Glutamatergic neuron (in vitro differentiated cells): ENCODE data around the gene ZGPAT. TPM values are rescaled to one million over a fixed set of nuclear protein-coding genes. Genes with fewer than 3 reads are reported as not detected.

Experiments used
- DNase-seq: peaks from one replicate; pipeline ENCODE4 v3.0.0; 2022
- H3K27ac Mint-ChIP-seq: one replicate; pipeline ENCODE4 v1.8.0; 2020; ENCODE audit warnings: mild to moderate bottlenecking, mixed read lengths, inconsistent platforms; ENCODE audit not compliant: unreplicated experiment
- H3K27me3 Mint-ChIP-seq: one replicate; pipeline ENCODE4 v1.8.0; 2020; ENCODE audit warnings: mild to moderate bottlenecking, moderate library complexity, mixed read lengths, inconsistent platforms; ENCODE audit not compliant: unreplicated experiment
- H3K36me3 Mint-ChIP-seq: one replicate; pipeline ENCODE4 v1.8.0; 2020; ENCODE audit warnings: mild to moderate bottlenecking, mixed read lengths, inconsistent platforms; ENCODE audit not compliant: unreplicated experiment
- H3K4me1 Mint-ChIP-seq: one replicate; pipeline ENCODE4 v1.8.0; 2020; ENCODE audit warnings: mild to moderate bottlenecking, low read depth, mixed read lengths, inconsistent platforms; ENCODE audit not compliant: unreplicated experiment
- H3K4me3 Mint-ChIP-seq: one replicate; pipeline ENCODE4 v1.8.0; 2020; ENCODE audit warnings: mild to moderate bottlenecking, mixed read lengths, inconsistent platforms; ENCODE audit not compliant: unreplicated experiment
- H3K9me3 Mint-ChIP-seq: one replicate; pipeline ENCODE4 v1.8.0; 2020; ENCODE audit warnings: mild to moderate bottlenecking, moderate library complexity, mixed read lengths, inconsistent platforms; ENCODE audit not compliant: unreplicated experiment
- CTCF ChIP-seq: fragments of 200-600 bp; sonication (generic); IDR thresholded peaks from one replicate; pipeline ENCODE4 v1.5.0; 2021; ENCODE audit not compliant: partially characterized antibody, unreplicated experiment
- total RNA-seq: library from RNA; stranded (reverse); fragmentation: NEBNext Ultra II Directional; extraction: Animal tissue kit (Norgen Biotek cat#: 25700); gene quantifications from one replicate; pipeline ENCODE4 v1.2.1, GENCODE V29; 2021; ENCODE audit not compliant: unreplicated experiment

The ZGPAT gene
- total RNA-seq, 1 donor from 2014 or later = 41.5 TPM

GRCh38 chr20:63690003-63690897 lies 17.6 kb upstream of the ZGPAT start:
- no peak for TF ChIP-seq CTCF
- no peak for DNase-seq
- peaks cover 7% of the 10 kb centered on the region for H3K27me3 Mint-ChIP-seq
- no peaks in the 10 kb centered on the region for H3K36me3 Mint-ChIP-seq
- no peak overlapping the region for H3K27ac Mint-ChIP-seq
- H3K4me1 Mint-ChIP-seq = no peaks in the 10 kb centered on the region
- peaks cover 6% of the 10 kb centered on the region for H3K9me3 Mint-ChIP-seq
- H3K4me3 Mint-ChIP-seq = no peak overlapping the region

DNA sequence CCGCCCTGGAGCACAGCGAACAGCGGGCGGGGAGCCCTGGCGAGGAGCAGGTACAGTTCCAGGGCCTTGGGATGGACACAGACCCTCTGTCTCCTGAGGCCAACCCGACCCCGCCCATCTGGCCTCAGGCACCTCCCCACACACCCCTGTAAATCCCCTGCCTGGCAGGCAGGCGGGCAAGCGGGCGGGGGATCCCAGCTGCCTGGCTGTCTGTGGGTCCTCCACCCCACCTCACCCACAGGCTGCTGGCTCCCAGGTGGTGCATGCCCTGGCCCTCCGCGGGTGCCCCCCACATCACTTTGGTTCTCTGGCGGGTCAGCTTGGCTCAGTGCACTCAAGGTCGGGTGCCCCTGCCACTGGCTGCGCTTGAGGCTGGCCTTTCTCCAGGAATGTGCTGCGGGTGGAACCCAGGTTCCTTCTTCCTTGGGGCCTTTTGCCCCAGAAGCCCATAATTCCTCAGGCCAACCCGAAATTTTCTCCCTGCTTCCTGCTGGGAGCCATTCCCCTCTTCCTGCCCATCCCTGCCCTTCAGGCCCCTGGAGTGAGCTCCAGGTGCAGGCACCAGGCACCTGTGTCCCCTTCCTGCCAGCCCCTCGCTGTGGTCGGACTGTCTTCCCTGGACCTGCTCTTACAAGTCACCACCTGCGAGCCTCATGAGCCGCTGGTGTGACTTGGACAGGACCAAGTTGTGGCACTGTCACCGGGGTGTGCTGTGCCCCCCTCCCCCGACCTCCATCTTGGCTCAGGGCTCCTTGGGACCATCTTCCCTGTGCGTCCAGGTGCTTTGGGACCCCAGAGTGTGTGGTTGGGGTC lies 16.7 kb upstream of the ZGPAT start:
- TF ChIP-seq CTCF = no peak
- Mint-ChIP-seq H3K4me3 (no peak overlapping the region), H3K36me3 (no peaks in the 10 kb centered on the region), H3K27ac (no peak overlapping the region), H3K9me3 (peaks cover 3% of the 10 kb centered on the region), H3K27me3 (peaks cover 7% of the 10 kb centered on the region), H3K4me1 (no peaks in the 10 kb centered on the region)
- peak; percentile 26 for DNase-seq

- Mint-ChIP-seq H3K27ac (no peak overlapping the region), H3K4me3 (no peak overlapping the region), H3K4me1 (no peaks in the 10 kb centered on the region), H3K27me3 (peaks cover 7% of the 10 kb centered on the region), H3K9me3 (peaks cover 3% of the 10 kb centered on the region), H3K36me3 (no peaks in the 10 kb centered on the region)
- DNase-seq = peak; percentile 7
- no peak for TF ChIP-seq CTCF
Observed at GRCh38 chr20:63691711-63692435, 16.0 kb upstream of the ZGPAT start.

DNA sequence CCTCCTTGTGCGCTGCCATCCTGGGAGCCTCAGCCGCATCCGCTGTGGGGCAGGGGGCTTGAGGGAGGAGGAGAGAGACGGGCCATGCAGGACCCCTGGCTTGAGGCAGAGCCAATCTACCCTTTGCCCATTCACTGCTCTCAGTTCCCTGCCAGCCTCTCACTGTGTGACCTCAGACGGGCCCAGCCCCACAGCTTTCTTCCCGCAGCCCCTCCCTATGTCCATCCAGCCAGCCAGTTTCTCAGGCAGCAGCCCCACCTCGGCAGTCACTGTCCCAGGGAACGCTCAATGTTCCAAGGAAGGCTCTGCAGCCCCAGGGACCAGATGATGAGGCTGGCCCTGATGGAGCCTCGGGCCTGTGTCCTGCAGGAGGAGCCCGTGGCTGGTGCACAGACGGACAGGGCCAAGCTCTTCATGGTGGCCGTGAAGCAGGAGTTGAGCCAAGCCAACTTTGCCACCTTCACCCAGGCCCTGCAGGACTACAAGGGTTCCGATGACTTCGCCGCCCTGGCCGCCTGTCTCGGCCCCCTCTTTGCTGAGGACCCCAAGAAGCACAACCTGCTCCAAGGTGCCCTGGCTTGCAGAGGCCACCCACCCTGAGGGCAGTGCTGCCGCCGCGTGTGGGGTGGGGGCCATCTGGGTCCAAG lies 15.3 kb upstream of the ZGPAT start:
- H3K27ac Mint-ChIP-seq = no peak overlapping the region
- TF ChIP-seq CTCF = no peak
- H3K4me3 Mint-ChIP-seq = no peak overlapping the region
- H3K4me1 Mint-ChIP-seq = no peaks in the 10 kb centered on the region
- H3K36me3 Mint-ChIP-seq = no peaks in the 10 kb centered on the region
- DNase-seq = no peak
- peaks cover 3% of the 10 kb centered on the region for H3K9me3 Mint-ChIP-seq
- peaks cover 9% of the 10 kb centered on the region for H3K27me3 Mint-ChIP-seq
